Nephron progenitor cell (in vitro differentiated cells): ENCODE data around the gene PAPLN.

Source experiments
- DNase-seq: peaks from one replicate; pipeline ENCODE4 v3.0.0; 2021
- H3K27ac Mint-ChIP-seq: 2 replicates; pipeline ENCODE4 v1.8.0; 2021; ENCODE audit warnings: mild to moderate bottlenecking, moderate library complexity, mixed read lengths
- H3K27me3 Mint-ChIP-seq: 2 replicates; pipeline ENCODE4 v1.8.0; 2021; ENCODE audit warnings: mild to moderate bottlenecking, low read depth, mixed read lengths; ENCODE audit not compliant: poor library complexity
- H3K36me3 Mint-ChIP-seq: 2 replicates; pipeline ENCODE4 v1.8.0; 2021; ENCODE audit warnings: low read depth, mixed read lengths
- H3K4me1 Mint-ChIP-seq: 2 replicates; pipeline ENCODE4 v1.8.0; 2021; ENCODE audit warnings: mixed read lengths
- H3K4me3 Mint-ChIP-seq: 2 replicates; pipeline ENCODE4 v1.8.0; 2021; ENCODE audit warnings: mild to moderate bottlenecking, moderate library complexity, mixed read lengths
- H3K9me3 Mint-ChIP-seq: 2 replicates; pipeline ENCODE4 v1.8.0; 2021; ENCODE audit warnings: mild to moderate bottlenecking, moderate library complexity, mixed read lengths
- TF ChIP-seq, protein P1 (sequence below): fragments of 200-600 bp; sonication (generic); IDR thresholded peaks from 2 replicates; pipeline ENCODE4 v1.5.0; 2021; ENCODE audit warnings: antibody characterized with exemption

The PAPLN gene

DNA sequence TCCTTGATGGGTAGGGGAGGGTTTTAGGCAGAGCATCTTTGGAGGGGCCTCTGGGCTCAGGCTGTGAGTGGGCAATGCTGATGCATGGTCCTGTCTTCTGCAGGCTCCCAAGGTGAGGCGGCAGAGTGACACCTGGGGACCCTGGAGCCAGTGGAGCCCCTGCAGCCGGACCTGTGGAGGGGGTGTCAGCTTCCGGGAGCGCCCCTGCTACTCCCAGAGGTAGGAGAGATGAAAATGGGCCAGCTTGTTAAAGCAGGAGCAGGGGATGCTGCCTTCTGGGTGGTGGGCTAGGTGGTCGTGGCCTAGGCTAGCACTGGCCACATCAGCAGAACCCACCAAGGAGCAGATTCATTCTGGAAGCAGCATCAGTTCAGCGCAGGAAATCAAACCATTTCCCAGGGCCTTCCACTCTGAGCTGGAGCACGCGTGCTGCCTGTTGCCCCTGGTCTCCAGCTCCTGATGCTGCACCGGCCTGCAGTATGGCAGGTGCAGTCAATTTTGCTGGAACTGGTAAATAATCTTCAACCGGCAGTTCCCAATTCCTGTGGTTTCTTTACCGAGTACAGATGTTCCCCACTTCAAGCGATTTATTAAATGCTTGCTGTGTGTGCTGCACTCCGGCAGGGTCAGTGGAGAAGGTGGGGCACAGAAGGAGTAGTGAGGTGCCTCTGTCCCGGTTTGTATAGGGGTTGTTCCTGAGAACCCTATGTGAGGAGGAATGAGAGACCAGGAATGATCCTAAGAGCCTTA is 7.4 kb downstream of the PAPLN start:
- Mint-ChIP-seq H3K27me3 (peaks cover 55% of the 10 kb centered on the region), H3K4me3 (peak overlapping the region; percentile 5), H3K36me3 (no peaks in the 10 kb centered on the region), H3K4me1 (peaks cover 41% of the 10 kb centered on the region), H3K9me3 (peaks cover 3% of the 10 kb centered on the region), H3K27ac (peak overlapping the region; percentile 66)
- no peak for DNase-seq
- TF ChIP-seq, protein P1, sequence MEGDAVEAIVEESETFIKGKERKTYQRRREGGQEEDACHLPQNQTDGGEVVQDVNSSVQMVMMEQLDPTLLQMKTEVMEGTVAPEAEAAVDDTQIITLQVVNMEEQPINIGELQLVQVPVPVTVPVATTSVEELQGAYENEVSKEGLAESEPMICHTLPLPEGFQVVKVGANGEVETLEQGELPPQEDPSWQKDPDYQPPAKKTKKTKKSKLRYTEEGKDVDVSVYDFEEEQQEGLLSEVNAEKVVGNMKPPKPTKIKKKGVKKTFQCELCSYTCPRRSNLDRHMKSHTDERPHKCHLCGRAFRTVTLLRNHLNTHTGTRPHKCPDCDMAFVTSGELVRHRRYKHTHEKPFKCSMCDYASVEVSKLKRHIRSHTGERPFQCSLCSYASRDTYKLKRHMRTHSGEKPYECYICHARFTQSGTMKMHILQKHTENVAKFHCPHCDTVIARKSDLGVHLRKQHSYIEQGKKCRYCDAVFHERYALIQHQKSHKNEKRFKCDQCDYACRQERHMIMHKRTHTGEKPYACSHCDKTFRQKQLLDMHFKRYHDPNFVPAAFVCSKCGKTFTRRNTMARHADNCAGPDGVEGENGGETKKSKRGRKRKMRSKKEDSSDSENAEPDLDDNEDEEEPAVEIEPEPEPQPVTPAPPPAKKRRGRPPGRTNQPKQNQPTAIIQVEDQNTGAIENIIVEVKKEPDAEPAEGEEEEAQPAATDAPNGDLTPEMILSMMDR: no peak

DNA sequence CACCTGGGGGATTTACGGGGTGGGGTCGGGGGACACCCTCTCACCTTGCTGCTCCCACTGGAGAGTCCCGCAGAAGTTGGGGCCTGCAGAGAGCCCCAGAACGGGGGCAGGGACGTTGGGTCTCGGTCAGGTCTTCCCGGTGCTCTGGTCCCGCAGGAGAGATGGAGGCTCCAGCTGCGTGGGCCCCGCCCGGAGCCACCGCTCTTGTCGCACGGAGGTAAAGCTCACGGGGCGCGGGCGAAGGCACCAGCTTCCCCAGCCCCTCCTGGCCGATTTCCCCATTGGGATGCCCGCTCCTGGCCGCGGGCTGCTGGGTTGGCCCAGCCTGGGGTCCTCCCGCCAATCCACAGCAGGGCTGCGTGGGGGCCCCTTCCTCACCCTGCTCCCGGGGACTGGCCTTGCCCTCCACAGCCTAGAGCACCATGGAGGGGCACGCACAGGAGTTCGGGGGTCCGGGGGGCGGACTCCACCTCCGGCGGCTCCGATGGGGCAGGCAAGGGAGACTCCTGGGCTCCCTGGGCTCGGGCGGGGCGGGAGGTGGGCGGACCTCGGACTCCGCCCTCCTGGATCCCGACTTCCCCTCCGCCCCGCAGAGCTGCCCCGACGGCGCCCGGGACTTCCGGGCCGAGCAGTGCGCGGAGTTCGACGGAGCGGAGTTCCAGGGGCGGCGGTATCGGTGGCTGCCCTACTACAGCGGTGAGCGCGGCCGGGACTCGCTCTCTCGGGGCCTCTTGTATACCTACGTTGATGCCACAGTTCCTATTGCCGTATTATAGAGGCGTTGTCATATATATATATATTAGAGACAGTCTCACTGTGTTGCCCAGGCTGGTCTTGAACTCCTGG is 8.4 kb downstream of the PAPLN start:
- DNase-seq: no peak
- TF ChIP-seq, protein P1: no peak
- Mint-ChIP-seq H3K27ac (no peak overlapping the region), H3K9me3 (peaks cover 3% of the 10 kb centered on the region), H3K4me1 (peaks cover 51% of the 10 kb centered on the region), H3K27me3 (peaks cover 45% of the 10 kb centered on the region), H3K4me3 (no peak overlapping the region), H3K36me3 (no peaks in the 10 kb centered on the region)

DNA sequence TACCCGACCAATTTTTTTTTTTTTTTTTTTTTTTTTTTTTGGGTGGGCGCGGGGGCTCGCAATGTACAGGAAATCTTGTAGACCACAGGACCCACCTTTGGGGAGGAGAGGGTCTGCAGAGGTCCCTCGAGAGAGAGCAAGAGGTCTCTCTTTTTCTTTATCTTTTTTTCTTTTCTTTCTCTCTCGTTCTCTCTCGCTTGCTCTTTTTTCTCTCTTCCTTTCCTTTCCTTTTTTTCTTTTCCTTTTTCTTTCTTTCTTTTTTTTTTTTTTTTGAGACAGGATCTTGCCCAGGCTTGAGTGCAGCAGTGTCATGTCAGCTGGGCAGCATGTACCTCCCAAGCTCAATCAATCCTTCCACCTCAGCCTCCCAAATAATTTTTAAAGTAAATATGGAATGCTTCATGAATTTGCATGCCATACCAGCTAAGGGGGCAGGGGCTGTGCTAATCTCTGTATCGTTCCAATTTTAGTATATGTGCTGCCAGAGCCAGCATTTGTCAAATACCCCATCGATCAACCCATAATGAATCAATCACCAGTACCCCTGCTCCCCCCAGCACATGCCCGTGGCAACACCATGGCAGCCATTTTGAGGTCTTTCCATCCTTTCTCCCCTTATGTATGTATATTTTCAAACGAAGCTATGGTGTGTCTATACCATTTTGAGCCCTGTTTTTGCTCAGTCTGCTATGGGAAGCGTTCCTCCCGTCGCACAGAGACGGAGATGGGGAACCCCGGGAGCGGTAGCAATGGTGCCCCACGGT is 9.3 kb downstream of the PAPLN start:
- peaks cover 36% of the 10 kb centered on the region for H3K27me3 Mint-ChIP-seq
- peaks cover 55% of the 10 kb centered on the region for H3K4me1 Mint-ChIP-seq
- H3K27ac Mint-ChIP-seq: no peak overlapping the region
- H3K4me3 Mint-ChIP-seq: no peak overlapping the region
- DNase-seq: no peak
- H3K36me3 Mint-ChIP-seq: no peaks in the 10 kb centered on the region
- TF ChIP-seq, protein P1: no peak
- peaks cover 3% of the 10 kb centered on the region for H3K9me3 Mint-ChIP-seq

DNA sequence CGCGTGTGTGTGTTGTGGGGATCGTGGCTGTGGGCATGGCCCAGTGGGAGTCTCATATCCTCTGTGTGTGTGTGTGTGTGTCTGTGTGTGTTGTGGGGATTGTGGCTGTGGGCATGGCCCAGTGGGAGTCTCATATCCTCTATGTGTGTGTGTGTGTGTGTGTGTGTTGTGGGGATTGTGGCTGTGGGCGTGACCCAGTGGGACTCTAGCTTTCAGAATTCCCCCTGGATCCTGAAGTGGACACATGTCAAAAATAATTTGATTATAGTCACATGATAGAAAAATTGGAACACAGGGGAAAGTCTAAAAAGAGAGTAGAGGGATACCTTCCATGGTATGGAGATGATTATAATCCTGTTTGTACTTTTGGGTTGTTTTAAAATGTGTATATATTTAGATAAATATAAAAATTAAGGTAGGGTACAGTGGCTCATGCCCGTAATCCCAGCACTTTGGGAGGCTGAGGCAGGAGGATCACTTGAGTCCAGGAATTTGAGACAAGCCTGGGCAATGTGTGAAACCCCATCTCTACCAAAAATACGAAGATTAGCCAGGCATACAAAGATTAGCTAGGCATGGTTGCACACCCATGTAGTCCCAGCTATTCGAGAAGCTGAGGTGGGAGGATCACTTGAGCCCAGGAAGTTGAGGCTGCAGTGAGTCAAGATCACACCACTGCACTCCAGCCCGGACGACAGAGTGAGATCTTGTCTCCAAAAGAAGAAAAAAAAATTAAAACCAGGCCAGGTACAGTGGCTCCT is 11.0 kb downstream of the PAPLN start:
- TF ChIP-seq, protein P1: no peak
- peaks cover 47% of the 10 kb centered on the region for H3K4me1 Mint-ChIP-seq
- H3K27ac Mint-ChIP-seq: no peak overlapping the region
- H3K36me3 Mint-ChIP-seq: no peaks in the 10 kb centered on the region
- DNase-seq: no peak
- peak overlapping the region; percentile 16 for H3K4me3 Mint-ChIP-seq
- peaks cover 3% of the 10 kb centered on the region for H3K9me3 Mint-ChIP-seq
- H3K27me3 Mint-ChIP-seq: peaks cover 22% of the 10 kb centered on the region

DNA sequence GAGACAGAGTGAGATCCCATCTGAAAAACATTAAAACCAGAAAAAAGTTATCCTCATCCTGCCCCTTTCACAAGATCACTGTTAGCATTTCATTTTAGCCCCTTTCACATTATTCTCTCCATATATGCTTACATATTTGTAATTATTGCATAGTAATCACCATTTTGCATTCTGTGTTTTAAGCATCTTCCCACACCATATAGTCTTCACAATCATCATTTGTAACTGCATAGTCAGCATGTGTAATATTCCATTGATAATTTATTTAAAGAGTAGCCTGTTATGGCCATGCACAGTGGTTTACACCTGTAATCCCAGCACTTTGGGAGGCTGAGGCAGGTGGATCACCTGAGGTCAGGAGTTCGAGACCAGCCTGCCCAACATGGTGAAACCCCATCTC is 11.8 kb downstream of the PAPLN start:
- Mint-ChIP-seq H3K9me3 (no peaks in the 10 kb centered on the region), H3K4me1 (peaks cover 53% of the 10 kb centered on the region), H3K4me3 (no peak overlapping the region), H3K27ac (no peak overlapping the region), H3K36me3 (no peaks in the 10 kb centered on the region), H3K27me3 (peaks cover 17% of the 10 kb centered on the region)
- TF ChIP-seq, protein P1: no peak
- DNase-seq: no peak
